ENCODE results near the gene CYP39A1.

Gene CYP39A1

DNA sequence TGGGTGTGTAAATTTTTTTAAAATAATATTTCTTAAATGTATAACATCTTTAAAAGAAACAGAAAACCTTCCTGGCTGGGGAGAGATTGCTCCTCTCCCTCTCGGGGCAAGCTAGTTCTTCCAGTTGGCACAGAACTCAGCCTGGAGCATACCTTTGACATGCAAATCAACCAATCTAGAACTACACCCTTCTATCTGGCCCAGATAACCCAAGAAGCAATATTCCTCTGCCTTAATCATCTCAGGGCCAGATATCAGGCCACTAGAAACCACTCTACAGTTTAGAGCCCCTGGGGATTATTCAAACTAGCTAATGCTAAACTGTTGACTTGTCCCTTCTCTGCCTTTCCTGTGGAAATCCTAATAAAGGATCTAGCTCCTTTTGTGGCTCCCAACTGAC, 33.9 kb downstream of the CYP39A1 start:
- Mint-ChIP-seq H3K9me3 (peaks cover 2% of the 10 kb centered on the region), H3K27ac (no peak overlapping the region), H3K4me3 (no peak overlapping the region), H3K4me1 (no peaks in the 10 kb centered on the region), H3K27me3 (ENCODE audit: low read depth) (no peaks in the 10 kb centered on the region), H3K36me3 (ENCODE audit: low read depth) (peaks cover 34% of the 10 kb centered on the region)
- TF ChIP-seq, protein P1, sequence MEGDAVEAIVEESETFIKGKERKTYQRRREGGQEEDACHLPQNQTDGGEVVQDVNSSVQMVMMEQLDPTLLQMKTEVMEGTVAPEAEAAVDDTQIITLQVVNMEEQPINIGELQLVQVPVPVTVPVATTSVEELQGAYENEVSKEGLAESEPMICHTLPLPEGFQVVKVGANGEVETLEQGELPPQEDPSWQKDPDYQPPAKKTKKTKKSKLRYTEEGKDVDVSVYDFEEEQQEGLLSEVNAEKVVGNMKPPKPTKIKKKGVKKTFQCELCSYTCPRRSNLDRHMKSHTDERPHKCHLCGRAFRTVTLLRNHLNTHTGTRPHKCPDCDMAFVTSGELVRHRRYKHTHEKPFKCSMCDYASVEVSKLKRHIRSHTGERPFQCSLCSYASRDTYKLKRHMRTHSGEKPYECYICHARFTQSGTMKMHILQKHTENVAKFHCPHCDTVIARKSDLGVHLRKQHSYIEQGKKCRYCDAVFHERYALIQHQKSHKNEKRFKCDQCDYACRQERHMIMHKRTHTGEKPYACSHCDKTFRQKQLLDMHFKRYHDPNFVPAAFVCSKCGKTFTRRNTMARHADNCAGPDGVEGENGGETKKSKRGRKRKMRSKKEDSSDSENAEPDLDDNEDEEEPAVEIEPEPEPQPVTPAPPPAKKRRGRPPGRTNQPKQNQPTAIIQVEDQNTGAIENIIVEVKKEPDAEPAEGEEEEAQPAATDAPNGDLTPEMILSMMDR (IDR thresholded peaks at IDR 0.05; ENCODE audit: unreplicated experiment in 3 of 3), result no peak

DNA sequence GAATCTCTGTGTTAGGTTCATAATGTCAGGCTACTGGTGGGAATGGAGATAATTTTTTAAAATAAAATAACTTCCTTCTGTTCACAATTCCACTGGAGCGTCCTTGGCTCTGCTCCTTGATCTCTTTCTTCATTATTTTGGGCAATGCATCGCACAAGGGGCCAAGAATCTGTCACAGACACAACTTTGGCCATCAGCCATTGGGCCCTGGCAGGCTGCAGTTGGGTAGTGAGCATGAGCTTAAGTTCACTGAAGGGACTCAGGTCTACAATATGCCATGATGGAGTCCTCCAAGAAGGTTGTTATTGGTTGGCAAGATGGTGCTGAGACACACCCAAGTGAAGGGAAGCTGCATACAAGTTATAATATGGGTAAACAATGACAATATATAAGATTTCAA, 40.0 kb downstream of the CYP39A1 start:
- TF ChIP-seq, protein P1 (IDR thresholded peaks at IDR 0.05; ENCODE audit: unreplicated experiment in 3 of 3), result no peak
- Mint-ChIP-seq H3K27me3 (ENCODE audit: low read depth) (peaks cover 5% of the 10 kb centered on the region), H3K9me3 (no peaks in the 10 kb centered on the region), H3K36me3 (ENCODE audit: low read depth) (peaks cover 8% of the 10 kb centered on the region), H3K4me3 (no peak overlapping the region), H3K27ac (no peak overlapping the region), H3K4me1 (no peaks in the 10 kb centered on the region)

DNA sequence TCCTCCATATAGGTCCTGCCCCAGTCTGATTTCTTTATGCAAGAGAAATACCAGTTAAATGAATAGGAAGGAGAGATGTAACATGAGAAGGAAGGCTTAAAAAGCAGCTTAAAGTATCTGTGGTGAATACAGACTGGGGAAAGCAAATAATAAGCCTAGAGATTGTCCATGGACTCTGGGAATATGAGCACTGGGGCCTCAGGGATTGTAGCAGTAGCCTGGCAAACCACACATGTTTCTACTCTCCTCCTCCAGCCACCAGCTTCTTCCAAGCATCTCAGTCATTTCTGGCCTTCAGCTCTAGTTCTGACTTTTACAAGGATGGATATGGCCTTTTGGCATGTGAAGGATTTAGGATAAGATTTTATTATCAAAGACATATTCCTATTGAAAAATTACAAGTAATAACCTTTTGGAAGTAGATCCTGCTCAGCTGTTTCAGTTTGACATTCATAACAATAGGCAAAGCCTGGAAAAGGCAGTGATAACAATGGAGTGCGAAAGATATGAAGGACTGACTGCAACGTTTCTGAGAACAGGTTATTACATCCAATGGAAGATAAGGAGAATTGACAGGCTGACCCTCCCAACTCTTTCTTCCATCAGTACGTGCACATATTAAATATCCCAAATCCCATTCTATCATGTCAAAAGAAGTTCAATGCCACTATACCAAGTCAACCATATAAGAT, 41.6 kb downstream of the CYP39A1 start:
- peaks cover 5% of the 10 kb centered on the region for H3K27me3 Mint-ChIP-seq (ENCODE audit: low read depth)
- TF ChIP-seq, protein P1 (IDR thresholded peaks at IDR 0.05; ENCODE audit: unreplicated experiment in 3 of 3), result no peak
- H3K36me3 Mint-ChIP-seq (ENCODE audit: low read depth), result peaks cover 4% of the 10 kb centered on the region
- no peaks in the 10 kb centered on the region for H3K9me3 Mint-ChIP-seq
- H3K4me3 Mint-ChIP-seq, result no peak overlapping the region
- peaks cover 4% of the 10 kb centered on the region for H3K4me1 Mint-ChIP-seq
- H3K27ac Mint-ChIP-seq, result no peak overlapping the region

DNA sequence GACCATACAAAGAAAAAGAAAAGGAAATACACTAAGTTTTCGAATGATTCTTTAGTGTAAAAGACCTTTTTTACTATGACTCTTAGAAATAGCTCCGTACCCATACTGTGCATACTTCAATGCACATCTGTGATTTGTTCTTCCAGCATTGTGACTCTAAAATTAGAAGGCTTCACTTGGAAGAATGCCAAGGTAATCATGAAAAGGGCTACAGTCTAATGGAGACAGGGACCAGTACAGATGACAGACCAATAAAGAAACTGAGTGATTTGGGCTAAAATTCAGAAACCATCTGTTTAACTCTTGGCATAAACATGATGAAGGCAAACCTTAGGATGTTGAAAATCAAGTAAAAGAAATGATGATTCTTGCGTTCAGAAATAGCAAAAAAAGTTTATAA, 46.3 kb downstream of the CYP39A1 start:
- Mint-ChIP-seq H3K4me1 (peaks cover 4% of the 10 kb centered on the region), H3K9me3 (no peaks in the 10 kb centered on the region), H3K27me3 (ENCODE audit: low read depth) (peaks cover 5% of the 10 kb centered on the region), H3K4me3 (no peak overlapping the region), H3K36me3 (ENCODE audit: low read depth) (peaks cover 3% of the 10 kb centered on the region), H3K27ac (no peak overlapping the region)
- TF ChIP-seq, protein P1 (IDR thresholded peaks at IDR 0.05; ENCODE audit: unreplicated experiment in 3 of 3), result no peak

DNA sequence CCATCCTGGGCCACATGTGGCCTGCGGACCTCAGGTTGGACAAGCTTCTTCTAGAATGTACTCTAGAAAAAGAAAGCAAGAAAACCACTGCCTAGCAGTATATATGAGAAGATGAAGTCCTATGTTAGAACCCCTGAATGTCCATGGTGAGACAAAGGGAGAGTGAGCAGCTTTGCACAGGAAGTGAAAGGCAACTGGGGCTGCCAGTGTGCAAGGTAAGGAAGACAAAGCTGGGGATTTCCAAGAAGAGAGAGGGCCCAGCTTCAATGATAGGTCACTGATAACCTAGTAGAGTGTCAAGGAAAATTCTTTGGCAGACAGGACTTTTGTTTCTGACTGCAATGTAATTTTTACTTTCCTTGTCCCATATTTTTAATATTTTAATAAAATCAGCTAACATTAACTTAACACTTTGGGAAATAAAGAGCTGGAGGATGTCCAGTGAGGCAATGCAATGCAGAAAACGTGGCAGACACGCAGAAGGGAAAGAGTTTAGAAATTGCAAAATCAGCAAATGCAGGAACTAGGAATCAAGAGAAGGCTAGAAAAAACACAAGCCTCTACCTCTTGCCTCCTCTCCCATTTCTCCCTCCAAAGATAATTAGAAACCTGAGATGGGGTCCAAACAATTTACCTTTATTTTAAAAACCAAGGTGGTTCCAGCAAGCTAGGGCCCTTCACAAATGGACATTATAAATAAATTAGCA, 47.4 kb downstream of the CYP39A1 start:
- Mint-ChIP-seq H3K27ac (no peak overlapping the region), H3K27me3 (ENCODE audit: low read depth) (peaks cover under 1% of the 10 kb centered on the region), H3K9me3 (no peaks in the 10 kb centered on the region), H3K36me3 (ENCODE audit: low read depth) (peaks cover 3% of the 10 kb centered on the region), H3K4me3 (no peak overlapping the region), H3K4me1 (peaks cover 4% of the 10 kb centered on the region)
- TF ChIP-seq, protein P1 (IDR thresholded peaks at IDR 0.05; ENCODE audit: unreplicated experiment in 3 of 3), result no peak

DNA sequence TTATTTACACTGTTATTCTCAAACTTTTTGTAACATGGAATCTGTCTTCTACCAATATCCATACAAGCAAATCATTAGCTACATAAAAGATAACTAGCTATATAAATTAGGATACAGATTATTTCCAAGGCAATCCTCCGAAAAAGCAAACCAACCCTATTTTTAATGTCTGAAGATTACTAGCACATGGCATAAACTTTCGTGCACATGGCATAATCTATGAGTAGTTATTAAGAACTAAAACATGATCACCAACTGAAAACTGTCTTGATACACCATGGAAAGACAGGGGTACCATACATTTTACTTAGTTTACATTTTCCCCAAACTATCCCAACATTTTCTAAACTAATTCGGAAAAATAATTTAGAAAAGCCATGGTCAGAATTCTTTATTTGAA, 54.4 kb downstream of the CYP39A1 start:
- H3K36me3 Mint-ChIP-seq (ENCODE audit: low read depth), result peaks cover 29% of the 10 kb centered on the region
- peaks cover 9% of the 10 kb centered on the region for H3K9me3 Mint-ChIP-seq
- no peaks in the 10 kb centered on the region for H3K4me1 Mint-ChIP-seq
- TF ChIP-seq, protein P1 (IDR thresholded peaks at IDR 0.05; ENCODE audit: unreplicated experiment in 3 of 3), result no peak
- no peak overlapping the region for H3K27ac Mint-ChIP-seq
- H3K27me3 Mint-ChIP-seq (ENCODE audit: low read depth), result no peaks in the 10 kb centered on the region
- H3K4me3 Mint-ChIP-seq, result no peak overlapping the region
